HG02588 (cell line): ENCODE results near the gene ZNF398.
"Not testable (repeated sequence)": the region's sequence is repeated elsewhere in the genome, so short reads cannot be mapped to it uniquely, and the experiment has no call there.

Experiments used
- ATAC-seq: cut with Tn5 transposase; IDR thresholded peaks from one replicate; pipeline ENCODE4 v1.9.1; 2021; ENCODE audit warnings: mild to moderate bottlenecking, moderate library complexity; ENCODE audit not compliant: unreplicated experiment

ZNF398 gene

GRCh38 chr7:149223761-149224160, 76.5 kb downstream of the ZNF398 start:
- ATAC-seq = no peak

GRCh38 chr7:149224352-149224751, 77.1 kb downstream of the ZNF398 start:
- ATAC-seq = no peak

- no peak for ATAC-seq
Observed at GRCh38 chr7:149225106-149225505, 77.9 kb downstream of the ZNF398 start.

- ATAC-seq = no peak
Observed at GRCh38 chr7:149225656-149226055, 78.4 kb downstream of the ZNF398 start.

- ATAC-seq = not testable (repeated sequence)
Observed at GRCh38 chr7:149226366-149226765, 79.1 kb downstream of the ZNF398 start.

GRCh38 chr7:149226840-149227494, 79.7 kb downstream of the ZNF398 start:
- no peak for ATAC-seq

GRCh38 chr7:149228831-149229471, 81.7 kb downstream of the ZNF398 start:
- ATAC-seq = no peak

GRCh38 chr7:149229526-149229925, 82.3 kb downstream of the ZNF398 start:
- ATAC-seq = no peak

- ATAC-seq = no peak
Observed at GRCh38 chr7:149232362-149232761, 85.1 kb downstream of the ZNF398 start.
